ENCODE results near the gene EVL. TPM values are rescaled to one million over a fixed set of nuclear protein-coding genes. Genes with fewer than 3 reads are reported as not detected.
A peak's percentile ranks its signal among the peaks of the same experiment; 100 is the strongest.
"Not testable (repeated sequence)": the region's sequence is repeated elsewhere in the genome, so short reads cannot be mapped to it uniquely, and the experiment has no call there.

Gene EVL
- total RNA-seq, 2 donors from 2014 or later, result 42.5 to 98.4 TPM

- Histone ChIP-seq H3K27ac (no peak overlapping the region), H3K4me1 (replicated peaks) (peaks cover 11% of the 10 kb centered on the region), H3K36me3 (no peaks in the 10 kb centered on the region), H3K4me3 (no peak overlapping the region), H3K9me3 (no peaks in the 10 kb centered on the region), H3K27me3 (replicated peaks; ENCODE audit: insufficient read depth) (no peaks in the 10 kb centered on the region)
- intact Hi-C loops (cut with DNase I), result loop anchor here (10.0 kb wide), 1 partner anchor 76 kb away; no protein-coding TSS in a partner anchor
- no peak for DNase-seq (ENCODE audit: low spot score)
- TF ChIP-seq POLR2A (IDR thresholded peaks at IDR 0.05), result no peak
- no peak for TF ChIP-seq POLR2AphosphoS5 (IDR thresholded peaks at IDR 0.05)
- TF ChIP-seq CTCF (IDR thresholded peaks at IDR 0.05), result no peak
- WGBS, result 81% methylated on average over 3 of the region's 3 CpGs
These were observed 36.1 kb upstream of the EVL start for GRCh38 chr14:100028990-100029677.

GRCh38 chr14:100030006-100030405 lies 35.2 kb upstream of the EVL start:
- H3K9me3 ChIP-seq; H3K4me3 ChIP-seq; H3K27ac ChIP-seq; H3K27me3 ChIP-seq (replicated peaks; ENCODE audit: insufficient read depth); intact Hi-C loops (cut with DNase I); H3K36me3 ChIP-seq; DNase-seq (ENCODE audit: low spot score): not testable (repeated sequence)
- 80% methylated on average over 13 of the region's 13 CpGs for WGBS
- H3K4me1 ChIP-seq (replicated peaks), result peaks cover 11% of the 10 kb centered on the region

- H3K27me3 ChIP-seq (replicated peaks; ENCODE audit: insufficient read depth), result no peaks in the 10 kb centered on the region
- no peak for DNase-seq (ENCODE audit: low spot score)
- peaks cover 11% of the 10 kb centered on the region for H3K4me1 ChIP-seq (replicated peaks)
- peak overlapping the region in 1 of 2 donors; percentile 45 for H3K27ac ChIP-seq
- no peak overlapping the region for H3K4me3 ChIP-seq
- H3K9me3 ChIP-seq, result no peaks in the 10 kb centered on the region
- intact Hi-C loops (cut with DNase I), result no loop called here
- peak; percentile 15 for TF ChIP-seq POLR2AphosphoS5 (IDR thresholded peaks at IDR 0.05)
- TF ChIP-seq POLR2A (IDR thresholded peaks at IDR 0.05), result no peak
- WGBS, result 55% methylated on average over 7 of the region's 7 CpGs
- no peaks in the 10 kb centered on the region for H3K36me3 ChIP-seq
These were observed 34.6 kb upstream of the EVL start for GRCh38 chr14:100030452-100031153.

GRCh38 chr14:100031506-100032281 lies 33.5 kb upstream of the EVL start:
- H3K36me3 ChIP-seq, result no peaks in the 10 kb centered on the region
- no peaks in the 10 kb centered on the region for H3K9me3 ChIP-seq
- H3K27ac ChIP-seq, result peak overlapping the region in 1 of 2 donors; percentile 45
- intact Hi-C loops (cut with DNase I), result no loop called here
- peak; percentile 60 for DNase-seq (ENCODE audit: low spot score)
- 19% methylated on average over 7 of the region's 7 CpGs for WGBS
- no peak for TF ChIP-seq POLR2A (IDR thresholded peaks at IDR 0.05)
- TF ChIP-seq POLR2AphosphoS5 (IDR thresholded peaks at IDR 0.05), result peak; percentile 53
- TF ChIP-seq CTCF (IDR thresholded peaks at IDR 0.05), result no peak
- no peaks in the 10 kb centered on the region for H3K27me3 ChIP-seq (replicated peaks; ENCODE audit: insufficient read depth)
- no peak overlapping the region for H3K4me3 ChIP-seq
- H3K4me1 ChIP-seq (replicated peaks), result peaks cover 11% of the 10 kb centered on the region

GRCh38 chr14:100032738-100033137 lies 32.5 kb upstream of the EVL start:
- Histone ChIP-seq H3K36me3 (no peaks in the 10 kb centered on the region), H3K27me3 (replicated peaks; ENCODE audit: insufficient read depth) (no peaks in the 10 kb centered on the region), H3K9me3 (no peaks in the 10 kb centered on the region), H3K27ac (no peak overlapping the region), H3K4me3 (no peak overlapping the region), H3K4me1 (replicated peaks) (peaks cover 11% of the 10 kb centered on the region)
- 94% methylated on average over 1 of the region's 1 CpG for WGBS
- TF ChIP-seq POLR2A (IDR thresholded peaks at IDR 0.05), result no peak
- TF ChIP-seq CTCF (IDR thresholded peaks at IDR 0.05), result no peak
- no peak for TF ChIP-seq POLR2AphosphoS5 (IDR thresholded peaks at IDR 0.05)
- intact Hi-C loops (cut with DNase I), result no loop called here
- DNase-seq (ENCODE audit: low spot score), result no peak

Data from prostate gland (tissue), 2 donors.